ENCODE results near the gene SLIT3.

DNA sequence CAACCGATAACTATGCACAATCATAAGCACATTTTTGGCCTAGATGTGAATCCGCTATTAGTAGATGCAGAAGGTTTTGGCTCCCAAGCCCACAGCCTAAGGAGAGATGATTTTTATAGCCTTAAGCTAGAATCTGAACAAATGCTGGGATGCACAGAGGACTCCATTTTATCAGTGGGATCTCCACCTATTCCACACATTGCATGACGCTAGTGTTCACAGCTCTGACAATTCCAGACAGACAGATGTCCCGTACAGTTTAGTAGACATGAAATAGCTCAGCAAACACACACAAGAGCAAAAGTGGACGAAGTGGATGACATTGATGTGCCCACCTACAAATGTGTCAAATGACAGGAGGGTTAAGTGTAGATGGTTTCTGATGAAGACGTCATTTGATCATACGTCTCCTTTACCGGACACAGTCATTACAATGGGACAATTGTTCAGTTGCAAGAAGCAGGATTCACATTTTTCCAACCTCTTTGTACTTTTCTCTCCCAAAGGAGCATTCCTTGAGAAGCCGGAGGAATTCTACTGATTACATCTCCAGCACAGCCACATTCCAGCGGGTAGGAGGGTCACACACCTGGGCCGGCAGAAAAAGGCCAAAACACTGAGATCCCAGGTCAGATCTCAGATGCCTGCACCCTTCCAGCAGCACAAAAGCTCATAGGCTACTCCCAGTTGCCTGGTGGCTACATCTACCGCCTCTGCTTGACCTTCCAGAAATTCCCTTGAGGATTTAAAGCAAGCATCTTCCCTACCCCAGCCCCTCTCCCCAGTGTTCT, 202.4 kb downstream of the SLIT3 start:
- TF ChIP-seq HDGF (IDR thresholded peaks at IDR 0.05; ENCODE audit: borderline replicate concordance) (no peak), FOXK2 (IDR thresholded peaks at IDR 0.05) (no peak), TARDBP (IDR thresholded peaks at IDR 0.05) (no peak), LEF1 (IDR thresholded peaks at IDR 0.05; ENCODE audit: borderline replicate concordance) (no peak), BHLHE40 (IDR thresholded peaks at IDR 0.05; ENCODE audit: borderline replicate concordance) (no peak)
